ENCODE results near the gene AGXT. TPM values are rescaled to one million over a fixed set of nuclear protein-coding genes. Genes with fewer than 3 reads are reported as not detected.

AGXT gene
- polyA plus RNA-seq, 4 donors: 0.10 to 0.21 (median 0.16) TPM; not detected in 1

DNA sequence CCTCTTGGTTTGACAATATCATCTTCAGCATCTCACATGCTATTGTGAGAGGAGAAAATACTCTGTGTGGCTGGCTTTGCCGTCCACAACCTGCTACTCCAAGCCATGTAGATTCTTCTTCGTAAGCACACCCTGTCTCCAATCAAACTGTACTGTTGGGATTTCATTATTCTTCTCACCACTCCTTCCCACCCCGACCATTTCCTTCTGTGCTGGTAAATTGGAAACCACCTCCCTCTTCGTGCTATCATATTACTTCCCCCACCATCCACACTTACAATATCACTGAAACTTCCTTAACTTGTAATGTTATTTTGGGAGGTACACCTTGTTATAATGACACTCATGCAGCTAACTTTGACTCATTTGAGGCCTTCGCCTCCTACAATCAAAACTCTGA is 3.2 kb upstream of the AGXT start:
- no peak for DNase-seq (ENCODE audit: low read depth in 4 of 4, low spot score in 3 of 4)

DNA sequence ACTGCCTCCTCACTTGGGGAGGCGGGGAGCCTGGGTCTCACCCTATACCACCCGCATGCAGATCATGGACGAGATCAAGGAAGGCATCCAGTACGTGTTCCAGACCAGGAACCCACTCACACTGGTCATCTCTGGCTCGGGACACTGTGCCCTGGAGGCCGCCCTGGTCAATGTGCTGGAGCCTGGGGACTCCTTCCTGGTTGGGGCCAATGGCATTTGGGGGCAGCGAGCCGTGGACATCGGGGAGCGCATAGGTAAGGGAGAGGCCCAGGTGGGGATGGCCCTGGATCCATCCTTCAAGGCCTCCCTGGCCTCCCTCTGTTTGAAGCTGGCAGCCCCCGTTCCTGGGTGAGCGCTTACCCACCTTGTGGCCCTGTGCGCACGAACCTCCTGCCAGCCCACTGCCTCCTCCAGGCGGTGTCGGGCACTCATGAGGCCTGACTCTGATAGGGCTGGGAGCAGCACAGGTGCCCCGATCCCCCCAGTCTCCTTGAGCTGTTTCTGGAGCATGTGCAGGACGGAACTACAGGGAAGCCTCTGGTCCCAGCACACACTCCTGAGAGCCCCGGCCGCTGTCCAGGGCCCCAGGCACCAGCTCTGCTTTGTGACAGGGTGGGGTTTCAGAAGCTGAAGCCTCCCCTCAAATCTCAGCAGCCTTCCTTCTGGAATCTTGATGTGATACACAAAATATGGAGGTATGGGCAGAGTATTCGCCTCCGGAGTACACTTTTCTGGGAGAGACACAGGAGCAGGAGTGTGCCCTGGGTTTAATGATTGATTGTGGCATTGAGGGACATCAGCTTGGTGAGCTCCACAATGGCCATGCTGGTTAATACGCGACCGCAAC is 708 bp downstream of the AGXT start:
- no peak for DNase-seq (ENCODE audit: low read depth in 4 of 4, low spot score in 3 of 4)

DNA sequence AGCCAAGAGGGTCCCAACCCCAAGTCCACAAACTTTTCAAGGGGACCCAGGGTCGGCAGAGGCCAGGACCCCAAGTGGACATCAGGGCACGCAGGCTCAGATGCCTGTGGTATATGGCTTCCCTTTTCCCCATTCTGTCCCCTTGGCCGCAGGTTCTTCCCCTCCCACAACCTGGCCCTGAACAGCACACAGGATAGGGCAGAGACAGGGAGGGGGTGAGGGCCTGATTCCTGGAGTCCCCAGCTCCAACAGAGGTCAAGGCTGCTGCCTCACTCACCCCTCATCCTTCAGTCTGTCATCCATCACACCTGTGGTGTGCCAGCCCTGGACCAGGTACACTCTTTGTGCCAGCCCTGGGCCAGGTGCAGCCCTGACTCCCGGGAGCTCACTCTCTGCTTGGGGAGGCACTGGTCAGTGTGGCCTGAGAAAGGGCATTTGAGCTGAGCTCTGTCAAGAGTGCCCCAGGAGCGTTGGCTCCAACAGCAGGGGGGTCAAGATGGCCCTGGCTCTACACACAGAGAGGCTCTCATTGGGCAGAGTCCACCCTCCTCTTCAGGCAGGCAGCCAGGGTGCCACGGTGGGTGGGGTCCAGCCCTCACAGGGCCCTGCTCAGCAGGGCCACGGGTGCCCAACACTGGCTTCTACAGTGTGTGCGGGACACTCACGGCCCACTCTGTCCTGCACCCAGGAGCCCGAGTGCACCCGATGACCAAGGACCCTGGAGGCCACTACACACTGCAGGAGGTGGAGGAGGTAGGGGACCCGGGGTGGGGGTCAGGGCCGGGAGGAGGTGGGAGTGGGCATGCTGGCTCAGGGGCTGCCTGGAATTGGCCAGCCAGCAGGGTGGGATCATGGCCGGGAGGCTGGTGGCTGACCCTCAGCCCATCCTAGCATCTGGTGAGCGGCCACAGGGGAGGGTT is 1.6 kb downstream of the AGXT start:
- no peak for DNase-seq (ENCODE audit: low read depth in 4 of 4, low spot score in 3 of 4)

GRCh38 chr2:240871071-240871958 is 2.7 kb downstream of the AGXT start:
- no peak for DNase-seq (ENCODE audit: low read depth in 4 of 4, low spot score in 3 of 4)

DNA sequence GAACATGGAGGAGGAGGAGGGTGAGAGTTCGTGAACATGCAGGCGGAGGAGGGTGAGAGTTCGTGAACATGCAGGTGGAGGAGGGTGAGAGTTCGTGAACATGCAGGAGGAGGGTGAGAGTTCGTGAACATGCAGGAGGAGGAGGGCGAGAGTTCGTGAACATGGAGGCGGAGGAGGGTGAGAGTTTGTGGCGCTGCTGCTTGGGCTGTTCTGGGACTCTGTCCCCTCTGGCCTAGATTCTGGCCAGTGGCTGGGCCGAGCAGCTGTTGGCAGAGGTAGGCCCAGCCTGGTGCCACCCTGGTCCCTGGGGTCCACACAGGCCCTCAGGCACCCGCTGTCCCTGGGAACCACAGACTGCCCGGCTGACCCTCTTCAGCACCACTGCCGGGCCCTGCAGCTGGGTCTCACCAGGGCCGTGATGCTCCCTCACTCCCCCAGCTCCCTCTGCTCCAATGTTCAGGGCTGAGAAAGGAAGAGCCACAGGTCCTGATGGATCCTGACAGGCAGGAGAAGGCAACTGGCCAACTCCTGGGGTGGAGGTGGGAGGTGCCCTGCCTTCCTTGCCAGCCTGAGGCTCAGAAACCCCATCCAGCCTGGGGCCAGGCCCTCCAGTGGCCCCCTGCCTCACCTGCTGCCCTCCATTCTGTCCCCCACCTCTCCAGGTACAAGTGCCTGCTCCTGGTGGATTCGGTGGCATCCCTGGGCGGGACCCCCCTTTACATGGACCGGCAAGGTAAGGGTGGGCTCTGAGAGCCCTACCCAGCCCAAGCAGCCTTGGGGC is 3.9 kb downstream of the AGXT start:
- DNase-seq (ENCODE audit: low read depth in 4 of 4, low spot score in 3 of 4): no peak

DNA sequence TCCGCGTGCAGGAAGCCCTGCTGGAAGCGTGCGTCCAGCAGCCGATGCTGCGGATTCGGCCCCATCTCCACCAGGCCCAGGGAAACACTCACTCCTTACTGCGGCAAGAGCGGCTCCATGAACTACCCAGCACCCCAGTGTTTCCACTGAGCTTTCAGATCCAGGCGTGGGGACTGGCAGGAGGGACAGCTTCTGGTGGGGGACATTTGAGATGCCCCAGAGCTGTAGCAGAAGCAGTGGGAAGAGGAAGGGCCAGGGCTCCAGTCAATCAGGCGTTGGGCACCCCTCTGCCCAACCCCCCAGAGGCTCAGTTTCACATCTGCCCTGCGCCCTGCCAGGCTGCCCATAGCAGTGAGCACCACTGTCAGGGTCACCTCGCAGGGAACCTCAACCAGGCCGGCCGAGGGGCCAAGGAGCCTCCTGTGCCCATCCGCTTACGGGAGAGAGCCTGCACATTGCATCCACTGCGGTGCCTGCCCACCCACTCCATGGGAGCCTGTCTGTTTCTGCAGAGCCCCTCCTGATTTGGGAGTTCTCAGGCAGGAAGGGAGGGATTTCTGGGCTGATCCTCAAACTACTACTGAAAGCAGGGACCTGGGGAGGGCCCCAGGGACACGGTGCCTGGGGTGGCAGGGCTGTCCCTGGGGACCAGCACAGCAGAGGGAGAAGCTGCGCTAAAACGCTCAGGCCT is 4.6 kb downstream of the AGXT start:
- no peak for DNase-seq (ENCODE audit: low read depth in 4 of 4, low spot score in 3 of 4)

- no peak for DNase-seq (ENCODE audit: low read depth in 4 of 4, low spot score in 3 of 4)
These were observed 5.4 kb downstream of the AGXT start for GRCh38 chr2:240873805-240874714.

DNA sequence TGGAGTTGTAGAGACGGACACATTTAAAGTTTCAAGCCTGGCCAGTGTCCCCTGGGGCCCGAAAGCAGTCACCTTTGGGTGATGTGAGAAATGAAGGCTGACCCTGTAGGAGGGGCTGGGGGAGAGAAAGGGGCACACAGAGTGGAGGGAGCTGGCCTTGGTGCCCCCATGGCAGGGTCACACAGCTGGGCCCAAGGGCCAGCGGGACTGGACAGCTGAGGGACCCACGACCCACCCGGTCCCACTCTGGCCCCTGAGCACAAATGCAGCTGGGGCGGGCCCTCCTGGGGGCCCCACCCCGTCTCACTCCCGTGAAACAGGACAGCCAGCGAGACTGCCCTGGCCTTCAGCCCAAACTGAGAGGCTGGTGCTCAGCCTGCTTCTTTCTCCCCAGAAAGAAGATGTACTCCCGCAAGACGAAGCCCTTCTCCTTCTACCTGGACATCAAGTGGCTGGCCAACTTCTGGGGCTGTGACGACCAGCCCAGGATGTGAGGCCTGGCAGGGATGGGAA is 6.1 kb downstream of the AGXT start:
- DNase-seq (ENCODE audit: low read depth in 4 of 4, low spot score in 3 of 4): no peak

DNA sequence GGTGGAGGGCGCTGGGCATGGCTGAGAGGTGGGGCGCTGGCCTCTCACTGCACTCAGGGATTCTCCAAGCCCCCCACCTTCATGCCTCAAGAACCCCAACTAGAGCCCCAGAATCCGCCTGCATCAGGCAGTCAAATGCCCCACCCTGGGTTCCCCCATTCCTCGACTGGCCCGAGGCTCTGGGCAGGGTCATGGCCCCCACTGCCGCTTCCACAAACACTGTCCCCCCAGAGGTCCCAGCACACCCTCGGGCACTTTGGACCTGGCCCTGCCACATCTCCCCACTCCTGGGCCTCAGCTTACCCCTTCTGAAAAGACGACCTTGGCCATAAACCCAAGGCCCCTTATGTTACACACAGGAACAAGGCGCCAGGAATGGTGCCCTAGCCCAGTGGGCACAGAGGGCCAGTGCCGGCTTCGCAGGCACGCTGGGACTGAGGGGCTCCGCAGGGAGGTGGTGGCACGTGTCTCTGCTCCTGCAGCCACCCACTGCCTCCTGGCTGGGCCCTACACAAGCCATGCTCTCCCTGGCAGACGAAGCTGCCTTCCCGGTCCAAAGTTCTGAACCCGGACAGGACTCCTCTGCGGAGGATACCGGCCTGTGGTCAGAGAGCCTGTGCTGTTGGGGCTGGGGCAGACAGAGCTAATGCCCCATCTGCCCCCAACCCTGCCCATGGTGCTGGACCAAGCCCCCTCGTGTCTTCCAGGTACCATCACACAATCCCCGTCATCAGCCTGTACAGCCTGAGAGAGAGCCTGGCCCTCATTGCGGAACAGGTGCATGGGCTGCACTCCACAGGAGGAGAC is 6.8 kb downstream of the AGXT start:
- no peak for DNase-seq (ENCODE audit: low read depth in 4 of 4, low spot score in 3 of 4)

DNA sequence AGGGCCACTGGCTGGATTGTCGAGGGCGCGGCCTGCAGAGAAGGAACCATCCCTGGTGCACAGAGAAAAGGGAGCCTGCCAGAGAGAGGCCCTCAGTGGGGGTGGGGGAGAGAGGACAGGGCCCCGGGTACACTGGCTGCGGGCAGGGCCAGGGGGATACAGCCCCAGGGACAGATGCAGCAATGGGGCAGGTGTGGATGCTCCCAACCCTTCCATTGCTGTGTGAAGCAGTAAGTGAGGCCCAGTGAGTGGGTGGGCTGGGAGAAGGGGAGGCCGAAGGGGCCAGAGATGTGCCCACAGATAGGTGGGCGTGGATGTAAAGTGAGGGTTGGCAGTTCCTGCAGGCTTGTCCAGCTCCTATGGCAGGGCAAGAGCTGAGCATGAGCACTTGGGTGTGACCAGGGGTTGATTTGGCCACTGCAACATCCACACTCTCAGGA is 7.4 kb downstream of the AGXT start:
- no peak for DNase-seq (ENCODE audit: low read depth in 4 of 4, low spot score in 3 of 4)

GRCh38 chr2:240876475-240877251 is 8.0 kb downstream of the AGXT start:
- no peak for DNase-seq (ENCODE audit: low read depth in 4 of 4, low spot score in 3 of 4)

- no peak for DNase-seq (ENCODE audit: low read depth in 4 of 4, low spot score in 3 of 4)
These were observed 9.1 kb downstream of the AGXT start for GRCh38 chr2:240877460-240878340.

- no peak for DNase-seq (ENCODE audit: low read depth in 4 of 4, low spot score in 3 of 4)
These were observed 9.8 kb downstream of the AGXT start for GRCh38 chr2:240878341-240878936.

DNA sequence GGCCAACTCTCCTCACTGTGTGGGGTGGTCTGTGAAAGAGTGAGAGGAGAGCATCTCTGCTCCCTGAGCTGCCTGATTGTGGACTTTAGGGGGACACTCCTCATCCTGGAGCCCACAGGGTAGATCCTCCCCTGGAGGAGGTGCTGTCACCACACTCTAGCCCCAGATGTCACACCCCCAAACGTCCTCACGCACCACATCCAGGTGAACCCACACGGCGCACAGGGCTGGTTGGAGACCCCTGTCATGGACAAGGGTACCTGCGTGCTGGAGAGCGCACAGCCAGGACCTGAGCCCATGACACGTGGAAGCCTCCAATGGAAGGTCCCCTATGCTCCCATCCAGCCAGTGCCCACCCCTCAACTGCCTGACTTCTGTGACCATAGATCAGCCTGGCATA is 10.5 kb downstream of the AGXT start:
- no peak for DNase-seq (ENCODE audit: low read depth in 4 of 4, low spot score in 3 of 4)

DNA sequence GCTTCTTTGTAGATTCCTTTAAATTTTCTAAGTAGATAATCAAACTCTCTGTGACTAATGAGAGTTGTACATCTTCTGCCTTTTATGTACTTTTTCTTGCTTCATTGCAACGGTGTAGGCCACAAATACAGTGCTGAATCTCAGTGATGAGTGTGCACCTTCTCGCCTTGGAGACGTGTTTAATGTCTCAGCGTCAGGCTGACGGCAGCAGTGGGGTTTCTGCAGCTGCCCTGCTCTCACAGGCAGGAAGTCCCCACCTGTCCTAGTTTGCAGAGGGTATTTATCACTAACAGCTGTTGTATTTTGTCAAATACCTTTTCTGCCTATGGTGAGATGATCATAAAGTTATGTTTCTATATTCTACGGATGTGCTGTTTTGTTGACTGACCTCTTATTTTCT is 13.3 kb downstream of the AGXT start:
- no peak for DNase-seq (ENCODE audit: low read depth in 4 of 4, low spot score in 3 of 4)

All from right renal pelvis (tissue), 4 donors.